GM18873 (cell line): ENCODE measurements around the gene NPLOC4.
"Not testable (repeated sequence)": the region's sequence is repeated elsewhere in the genome, so short reads cannot be mapped to it uniquely, and the experiment has no call there.

Experiments
- ATAC-seq: cut with Tn5 transposase; IDR thresholded peaks from one replicate; pipeline ENCODE4 v1.9.1; 2021; ENCODE audit warnings: mild to moderate bottlenecking, moderate library complexity, moderate number of reproducible peaks; ENCODE audit not compliant: unreplicated experiment, low FRiP score

NPLOC4 gene

DNA sequence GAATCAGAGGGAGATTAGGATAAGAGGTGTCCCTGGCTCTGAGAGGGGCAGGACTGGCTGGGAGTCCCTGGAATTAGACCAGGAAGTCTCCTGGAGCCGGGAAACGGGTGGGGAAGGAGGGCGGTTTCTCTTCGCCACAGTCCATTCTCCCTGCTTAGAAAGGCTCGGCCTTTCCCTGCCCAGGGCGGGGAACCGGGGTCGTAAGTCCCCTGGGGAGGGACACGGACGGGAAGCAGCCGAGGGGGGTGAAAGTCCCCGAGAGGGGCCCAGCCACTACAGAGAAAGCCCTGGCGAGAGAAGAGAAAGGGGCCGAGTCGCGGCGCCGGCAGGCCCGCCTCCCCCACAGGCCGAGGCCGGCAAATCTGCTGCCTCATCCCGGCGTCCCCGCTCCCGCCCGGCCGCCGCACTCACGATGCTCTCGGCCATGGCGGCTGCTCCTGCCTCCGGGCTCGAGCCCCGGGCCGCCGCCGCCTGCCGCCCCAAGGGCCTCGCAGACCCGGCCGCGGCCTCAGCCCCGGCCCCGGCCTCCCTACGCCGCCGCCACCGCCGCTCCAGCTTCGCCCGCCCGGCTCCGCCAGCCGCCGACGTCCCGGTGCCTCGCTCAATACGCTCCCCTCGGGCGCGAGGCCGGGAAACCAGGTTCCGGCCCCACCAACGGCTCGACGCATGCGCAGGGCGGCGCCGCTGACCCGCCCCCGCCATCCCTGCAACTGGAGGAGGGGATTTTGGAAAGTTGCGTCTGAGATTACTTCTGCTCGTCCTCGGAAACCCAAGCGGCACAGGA lies at the start of gene NPLOC4, which contains the start of gene TSPAN10:
Gene NPLOC4 (minus strand): TSS at position 608 of the 784 bp plus-strand sequence. CDS start 182 bp downstream, at position 426.
Gene TSPAN10 (plus strand): TSS at position 692 of the 784 bp plus-strand sequence. CDS start 5,217 bp downstream, outside the sequence.
- peak; percentile 66 for ATAC-seq

DNA sequence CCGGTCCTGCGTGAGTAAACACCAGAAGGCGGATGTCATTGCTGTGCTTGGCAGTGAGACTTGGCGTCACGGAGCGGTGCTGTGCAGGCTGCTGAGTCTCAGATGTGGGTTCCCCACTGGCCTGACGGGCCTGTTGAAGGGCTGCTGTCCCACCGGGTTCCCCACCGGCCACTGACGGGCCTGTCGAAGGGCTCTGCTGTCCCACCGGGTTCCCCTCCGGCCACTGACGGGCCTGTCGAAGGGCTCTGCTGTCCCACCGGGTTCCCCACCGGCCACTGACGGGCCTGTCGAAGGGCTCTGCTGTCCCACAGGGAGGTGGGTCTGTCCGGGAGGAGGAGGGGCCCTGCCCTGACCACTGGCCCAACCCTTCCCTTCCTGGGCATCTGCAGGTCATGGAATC lies 49.7 kb upstream of the NPLOC4 start:
- ATAC-seq: no peak

GRCh38 chr17:81685108-81685507 lies 48.2 kb upstream of the NPLOC4 start:
- ATAC-seq: no peak

DNA sequence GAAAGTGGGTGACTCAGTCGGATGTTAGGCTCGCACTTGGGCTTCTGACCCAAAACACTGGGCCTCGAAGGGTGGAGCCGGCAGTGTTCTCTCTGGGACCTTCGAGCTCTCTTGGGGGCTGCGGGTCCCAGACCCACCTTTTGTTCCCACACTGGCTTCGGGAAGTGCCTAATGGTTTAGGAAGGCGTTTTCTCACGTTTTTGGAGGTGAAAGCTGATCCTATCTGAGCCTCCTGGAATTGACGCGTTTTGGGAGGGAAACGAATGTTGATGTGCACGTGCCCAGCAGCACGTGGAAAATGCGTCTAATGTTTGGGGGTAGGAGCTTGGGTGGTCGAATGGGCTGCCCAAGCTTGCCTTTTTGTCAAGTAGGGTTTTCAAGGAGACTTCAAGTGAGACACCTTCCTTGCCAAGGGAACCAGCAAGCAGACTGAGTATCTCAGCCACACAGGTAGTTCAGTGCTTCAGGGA lies 47.6 kb upstream of the NPLOC4 start:
- ATAC-seq: no peak

GRCh38 chr17:81683584-81684441 lies 46.9 kb upstream of the NPLOC4 start, which contains the start of the genes ARL16 and HGS:
TSS of gene ARL16 (minus strand) at chr17:81683797. CDS start at chr17:81683753, 44 bp downstream.
TSS of gene HGS (plus strand) at chr17:81684011. CDS start at chr17:81684067, 56 bp downstream.
- peak; percentile 94 for ATAC-seq

GRCh38 chr17:81683208-81683583 lies 46.3 kb upstream of the NPLOC4 start:
- ATAC-seq: peak; percentile 6

DNA sequence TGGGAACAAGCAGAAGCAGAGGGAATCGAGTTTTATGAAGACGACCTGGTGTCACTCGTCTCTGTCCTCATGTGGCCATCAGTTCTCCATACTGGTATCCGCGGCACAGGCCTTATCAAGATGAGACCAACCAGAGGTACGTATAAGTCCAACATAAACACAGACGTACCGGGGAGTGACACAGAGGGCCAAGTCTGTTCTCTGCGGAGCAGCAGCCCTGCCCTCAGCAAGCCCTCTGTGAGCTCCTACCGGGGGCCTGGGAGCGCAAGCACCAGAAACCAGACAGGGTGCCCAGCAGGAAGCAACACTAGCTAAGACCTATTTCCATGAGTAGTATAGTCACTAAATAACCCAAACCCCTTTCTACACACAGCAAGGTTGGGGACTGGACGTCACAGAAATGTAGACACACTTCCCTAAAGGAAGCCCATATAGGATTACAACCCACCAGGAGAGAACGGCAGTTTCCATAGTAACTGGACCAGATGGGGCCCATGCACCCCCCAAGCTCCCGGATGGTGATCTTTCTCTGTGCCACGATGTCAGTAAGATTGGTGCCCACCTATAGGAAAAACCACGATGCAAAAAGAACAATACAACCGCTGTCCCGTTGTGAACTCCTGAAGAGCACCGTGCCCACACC lies 45.8 kb upstream of the NPLOC4 start:
- no peak for ATAC-seq

GRCh38 chr17:81681672-81682071 lies 44.8 kb upstream of the NPLOC4 start:
- ATAC-seq: no peak

- ATAC-seq: no peak
Measured at GRCh38 chr17:81680150-81680549, 43.2 kb upstream of the NPLOC4 start.

GRCh38 chr17:81676906-81677305 lies 40.0 kb upstream of the NPLOC4 start:
- no peak for ATAC-seq

DNA sequence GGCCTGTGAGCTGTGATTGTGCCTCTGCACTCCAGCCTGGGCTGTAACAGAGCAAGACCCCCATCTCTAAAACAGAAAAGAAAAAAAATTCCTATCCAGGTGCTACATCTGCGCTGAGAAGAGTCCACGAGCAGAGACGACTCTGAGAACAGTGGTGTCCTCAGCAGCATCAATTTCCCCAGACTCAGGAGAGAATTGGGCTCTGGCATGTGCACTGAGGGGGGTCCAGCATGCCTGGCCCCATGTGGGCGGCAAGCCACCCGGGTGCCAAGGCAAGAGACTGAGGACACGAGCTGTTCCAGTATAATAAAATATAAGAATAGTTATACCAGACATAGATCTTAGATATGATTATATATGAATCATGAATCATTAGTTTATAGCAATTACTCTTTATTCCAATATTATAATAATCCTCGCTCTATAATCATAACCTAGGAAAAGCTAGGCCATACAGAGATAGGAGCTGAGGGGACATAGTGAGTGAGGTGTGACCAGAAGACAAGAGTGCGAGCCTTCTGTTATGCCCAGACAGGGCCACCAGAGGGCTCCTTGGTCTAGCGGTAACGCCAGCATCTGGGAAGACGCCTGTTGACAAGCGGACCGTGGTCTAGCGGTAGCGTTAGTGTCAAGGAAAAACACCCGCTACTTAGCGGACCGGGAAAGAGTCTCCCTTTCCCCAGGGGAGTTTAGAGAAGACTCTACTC lies 38.8 kb upstream of the NPLOC4 start:
- ATAC-seq: not testable (repeated sequence)

- no peak for ATAC-seq
Measured at GRCh38 chr17:81673561-81674258, 36.8 kb upstream of the NPLOC4 start.

DNA sequence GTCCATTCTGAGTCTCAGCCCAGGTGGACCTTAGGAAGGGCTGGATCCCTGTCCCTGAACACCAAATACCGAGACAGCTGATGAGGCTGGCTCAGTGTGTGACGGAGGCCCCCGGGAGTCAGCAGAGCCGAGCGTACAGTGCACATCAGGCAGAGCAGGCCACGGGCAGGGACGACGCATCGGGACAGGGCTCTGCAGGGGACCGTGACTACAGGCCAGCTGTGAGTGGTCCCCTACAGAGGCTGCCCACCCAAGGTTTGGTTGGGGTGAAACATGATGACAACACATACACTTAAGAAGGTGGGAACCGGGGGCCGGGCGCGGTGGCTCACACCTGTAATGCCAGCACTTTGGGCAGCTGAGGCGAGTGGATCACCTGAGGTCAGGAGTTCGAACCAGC lies 36.0 kb upstream of the NPLOC4 start:
- ATAC-seq: no peak

DNA sequence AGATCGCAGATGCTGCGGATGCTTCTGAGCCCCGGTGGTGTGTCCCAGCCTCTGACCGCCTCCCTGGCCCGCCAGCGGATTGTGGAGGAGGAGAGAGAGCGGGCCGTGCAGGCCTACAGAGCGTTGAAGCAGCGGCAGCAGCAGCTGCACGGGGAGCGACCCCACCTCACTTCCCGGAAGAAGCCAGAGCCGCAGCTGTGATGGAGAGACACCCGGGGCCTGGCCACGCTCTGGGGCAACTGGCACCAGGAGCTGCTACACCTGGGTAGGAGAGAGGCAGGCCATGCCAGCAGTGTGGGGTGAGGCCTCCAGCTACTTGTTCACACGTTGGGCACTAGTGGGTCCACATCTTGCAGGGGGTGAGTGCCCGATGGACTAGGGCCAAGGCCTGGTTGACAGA lies 35.6 kb upstream of the NPLOC4 start:
- no peak for ATAC-seq

DNA sequence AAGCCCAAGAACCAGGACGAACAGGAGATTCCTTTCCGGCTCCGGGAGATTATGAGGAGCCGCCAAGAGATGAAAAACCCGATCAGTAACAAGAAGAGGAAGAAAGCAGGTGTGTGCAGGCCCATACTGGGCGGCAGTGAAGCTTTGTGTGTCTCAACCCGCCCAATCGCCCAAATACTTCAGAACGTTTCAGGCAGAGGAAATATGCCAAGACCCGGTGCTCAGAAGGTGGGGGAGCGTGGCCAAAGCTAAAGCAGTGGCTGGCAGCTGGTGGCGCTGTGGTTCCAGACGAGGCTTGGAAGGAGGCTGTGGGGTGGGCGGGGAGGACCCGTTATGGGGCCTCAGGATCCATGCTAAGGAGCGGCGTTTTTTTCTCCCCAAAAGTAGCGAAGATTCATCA lies 30.8 kb upstream of the NPLOC4 start:
- no peak for ATAC-seq

DNA sequence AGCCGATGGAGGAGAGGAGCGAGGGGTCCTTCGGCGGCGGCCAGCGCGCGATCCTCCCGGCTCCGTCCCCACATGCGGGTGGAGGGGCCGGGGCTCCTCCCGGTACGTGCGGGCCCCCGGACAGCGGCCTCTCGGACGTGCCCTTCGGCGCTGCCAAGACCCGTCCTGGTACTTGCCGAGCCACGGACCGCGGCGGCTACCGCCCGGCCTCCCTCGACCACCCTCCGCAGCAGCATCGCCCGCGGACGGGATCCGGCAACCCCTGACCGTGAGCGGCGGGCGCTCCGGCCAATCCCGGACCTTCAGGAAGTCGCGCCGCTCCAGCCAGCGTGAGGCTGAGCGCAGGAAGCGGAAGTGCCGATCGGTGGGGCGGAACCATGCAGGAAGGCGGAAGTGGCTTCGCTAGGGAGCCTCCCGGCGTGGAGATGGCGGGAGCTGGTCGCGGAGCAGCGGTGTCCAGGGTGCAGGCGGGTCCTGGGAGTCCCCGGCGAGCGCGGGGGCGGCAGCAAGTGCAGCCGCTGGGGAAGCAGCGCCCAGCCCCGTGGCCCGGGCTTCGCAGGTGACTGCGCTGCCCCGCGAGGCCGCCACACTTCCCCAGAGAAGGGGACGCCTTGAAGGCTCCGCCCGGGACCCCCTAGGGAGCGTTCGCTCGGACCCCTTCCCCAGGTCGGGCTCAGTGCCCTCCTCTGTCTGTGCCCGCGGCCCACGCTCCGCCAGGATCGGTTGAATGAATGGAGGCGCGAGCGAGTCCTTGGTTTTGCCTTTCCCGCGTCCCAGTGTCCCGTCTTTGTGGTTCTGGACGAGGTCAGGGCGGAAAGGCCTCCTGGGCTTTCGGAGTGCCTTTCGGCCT lies 29.7 kb upstream of the NPLOC4 start, which contains the start of the genes CCDC137 and OXLD1:
Gene CCDC137 (plus strand): TSS at position 396 of the 850 bp plus-strand sequence. CDS start 30 bp downstream, at position 426.
Gene OXLD1 (minus strand): TSS at position 264 of the 850 bp plus-strand sequence. CDS start 28 bp downstream, at position 236.
- peak; percentile 79 for ATAC-seq

DNA sequence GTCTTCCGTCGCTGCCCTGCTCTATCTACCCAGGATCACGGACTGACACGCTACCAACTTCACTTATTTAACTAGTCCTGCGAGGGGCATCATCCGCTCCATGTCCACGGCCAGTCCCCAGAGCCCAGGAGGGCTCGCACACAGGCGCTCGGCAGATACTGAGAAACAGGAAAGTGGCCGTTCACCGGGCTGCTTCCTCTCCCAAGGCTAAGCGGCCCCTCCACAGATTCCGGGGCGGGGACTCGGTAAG lies 29.1 kb upstream of the NPLOC4 start:
- ATAC-seq: no peak
